HUES48 (cell line): Measurements from ENCODE around the gene CADM4.

Experiments
- H3K27ac ChIP-seq: one replicate; pipeline ENCODE4 v1.7.0; 2013; ENCODE audit warnings: low read depth, low read length, inconsistent platforms
- H3K27me3 ChIP-seq: 2 replicates; pipeline ENCODE4 v1.6.1; 2013; ENCODE audit warnings: mild to moderate bottlenecking, low read length; ENCODE audit not compliant: control insufficient read depth, insufficient read depth
- H3K36me3 ChIP-seq: 2 replicates; pipeline ENCODE4 v1.6.1; 2013; ENCODE audit warnings: low read length; ENCODE audit not compliant: control insufficient read depth, insufficient read depth
- H3K4me1 ChIP-seq: 2 replicates; pipeline ENCODE4 v1.6.1; 2013; ENCODE audit warnings: mild to moderate bottlenecking, low read length; ENCODE audit not compliant: control insufficient read depth, insufficient read depth
- H3K4me3 ChIP-seq: 2 replicates; pipeline ENCODE4 v1.5.1; 2013; ENCODE audit warnings: mild to moderate bottlenecking, low read depth, low read length
- H3K9ac ChIP-seq: 2 replicates; pipeline ENCODE4 v1.6.1; 2013; ENCODE audit warnings: mild to moderate bottlenecking, low read depth, low read length, moderate library complexity
- H3K9me3 ChIP-seq: 2 replicates; pipeline ENCODE4 v1.6.1; 2013; ENCODE audit warnings: low read length; ENCODE audit not compliant: control insufficient read depth, insufficient read depth

CADM4 gene

DNA sequence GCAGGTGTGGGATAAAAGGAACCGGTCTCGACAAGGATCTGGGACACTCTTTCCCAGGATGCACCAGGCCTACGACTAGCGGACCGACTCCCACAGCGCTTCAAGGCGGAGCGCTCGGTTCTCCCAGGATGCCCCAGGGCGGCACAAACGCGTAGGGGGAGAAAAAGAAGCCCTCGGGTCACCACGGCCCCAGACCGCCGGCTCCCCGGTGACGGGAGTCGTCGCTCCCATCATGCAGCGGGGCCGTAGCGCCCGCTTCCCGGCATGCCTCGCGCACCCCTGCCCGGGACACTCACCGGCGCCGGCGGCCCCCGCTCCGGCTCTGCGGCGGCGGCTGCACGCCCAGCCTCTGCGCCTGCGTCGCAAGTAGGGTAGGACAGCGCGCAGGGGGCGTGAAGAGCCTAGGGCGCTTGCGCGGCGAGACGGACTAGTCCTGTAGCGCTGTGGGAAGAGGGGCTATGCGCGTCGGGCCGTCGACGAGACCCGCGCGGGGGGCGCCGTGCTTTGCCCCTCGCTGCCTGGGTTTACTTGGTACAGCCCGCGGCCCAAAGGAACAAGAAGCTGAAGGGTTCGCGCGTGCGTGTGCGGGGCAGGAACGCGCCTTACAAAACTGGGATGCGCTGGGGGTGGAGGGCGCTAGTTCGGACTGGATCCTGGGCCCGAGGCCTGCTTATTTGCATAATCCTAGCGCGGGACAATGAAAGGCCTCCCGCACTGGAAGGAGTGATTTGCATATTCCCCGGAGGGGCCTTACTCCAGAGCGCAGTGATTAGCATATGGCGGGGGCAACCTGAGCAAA lies 20.2 kb downstream of the CADM4 start, which contains the start of gene ZNF428:
Gene ZNF428 (minus strand): TSS at position 368 of the 799 bp plus-strand sequence. CDS start 5,325 bp downstream, outside the sequence.
- Histone ChIP-seq H3K27ac (peak within 1 kb of the TSS; percentile 97), H3K4me3 (peak within 1 kb of the TSS; percentile 69), H3K27me3 (no peaks in the 10 kb centered on the region), H3K36me3 (no peaks in the 10 kb centered on the region), H3K4me1 (peaks cover 6% of the 10 kb centered on the region; the same call in 1 of the 2 replicates), H3K9me3 (no peaks in the 10 kb centered on the region), H3K9ac (peak within 1 kb of the TSS; percentile 90)

DNA sequence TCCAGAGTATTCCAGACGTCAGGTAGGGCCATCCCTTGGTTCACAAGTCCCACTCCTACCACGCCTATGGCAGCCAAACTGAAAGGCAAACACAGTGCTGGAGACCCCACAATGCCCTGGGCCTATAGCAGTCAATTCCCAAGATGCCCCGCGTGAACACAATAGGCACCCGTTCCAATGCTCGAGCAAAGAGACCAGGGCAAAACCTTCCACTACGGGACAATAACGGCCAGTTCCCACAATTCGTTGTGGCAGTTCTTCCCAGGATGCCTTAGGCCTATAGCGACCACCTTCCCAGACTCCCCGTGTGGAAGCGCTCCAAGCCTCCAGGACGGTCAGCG lies 20.8 kb downstream of the CADM4 start:
- Histone ChIP-seq H3K27me3 (no peaks in the 10 kb centered on the region), H3K4me3 (peak overlapping the region; percentile 69), H3K36me3 (peaks cover 2% of the 10 kb centered on the region; the same call in 1 of the 2 replicates), H3K27ac (peak overlapping the region; percentile 97), H3K9ac (peak overlapping the region; percentile 90), H3K4me1 (0 out of 2 replicates have a peak, but pooled peaks cover 6% of the 10 kb centered on the region), H3K9me3 (no peaks in the 10 kb centered on the region)

DNA sequence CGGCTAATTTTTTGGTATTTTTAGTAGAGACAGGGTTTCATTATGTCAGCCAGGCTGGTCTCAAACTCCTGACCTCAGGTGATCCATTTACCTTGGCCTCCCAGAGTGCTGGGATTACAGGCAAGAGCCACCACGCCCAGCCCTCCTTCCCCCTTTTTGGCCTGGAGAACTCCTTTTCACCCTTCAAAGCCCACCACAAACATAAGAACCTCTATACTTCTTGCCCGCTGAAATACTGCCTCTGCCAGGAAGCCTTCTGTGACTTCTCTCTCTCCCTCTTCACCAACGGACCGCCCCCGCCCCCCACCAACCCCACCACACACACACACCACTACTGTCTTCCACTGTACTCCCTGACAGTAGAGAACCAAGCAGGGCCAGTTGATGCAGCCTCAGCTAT lies 22.7 kb downstream of the CADM4 start:
- Histone ChIP-seq H3K27me3 (no peaks in the 10 kb centered on the region), H3K36me3 (peaks cover 15% of the 10 kb centered on the region), H3K9ac (no peak overlapping the region), H3K4me1 (0 out of 2 replicates have a peak, but pooled peaks cover 6% of the 10 kb centered on the region), H3K27ac (no peak overlapping the region), H3K9me3 (no peaks in the 10 kb centered on the region), H3K4me3 (no peak overlapping the region)

DNA sequence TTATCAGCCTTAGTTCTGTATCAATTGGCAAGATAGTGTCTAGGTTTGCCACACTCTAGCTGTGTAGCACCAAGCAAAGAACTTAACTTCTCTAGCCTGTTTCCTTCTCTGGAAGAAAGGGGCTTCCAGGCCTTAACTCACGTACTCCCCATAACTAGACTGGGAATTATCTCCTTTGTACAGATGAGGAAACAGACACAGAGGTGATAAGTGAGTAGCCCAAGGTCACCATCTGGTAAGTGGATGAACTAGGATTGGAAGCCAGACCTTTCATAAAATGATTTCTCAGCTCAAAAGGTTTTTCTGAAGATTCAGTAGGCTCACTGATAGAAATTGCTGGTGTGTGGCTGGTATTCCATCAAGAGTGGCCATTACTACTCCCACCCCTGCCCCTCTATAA lies 23.3 kb downstream of the CADM4 start:
- H3K27ac ChIP-seq, result no peak overlapping the region
- H3K4me3 ChIP-seq, result no peak overlapping the region
- H3K9ac ChIP-seq, result no peak overlapping the region
- H3K4me1 ChIP-seq, result 0 out of 2 replicates have a peak, but pooled peaks cover 6% of the 10 kb centered on the region
- no peaks in the 10 kb centered on the region for H3K9me3 ChIP-seq
- H3K36me3 ChIP-seq, result peaks cover 20% of the 10 kb centered on the region
- H3K27me3 ChIP-seq, result no peaks in the 10 kb centered on the region

DNA sequence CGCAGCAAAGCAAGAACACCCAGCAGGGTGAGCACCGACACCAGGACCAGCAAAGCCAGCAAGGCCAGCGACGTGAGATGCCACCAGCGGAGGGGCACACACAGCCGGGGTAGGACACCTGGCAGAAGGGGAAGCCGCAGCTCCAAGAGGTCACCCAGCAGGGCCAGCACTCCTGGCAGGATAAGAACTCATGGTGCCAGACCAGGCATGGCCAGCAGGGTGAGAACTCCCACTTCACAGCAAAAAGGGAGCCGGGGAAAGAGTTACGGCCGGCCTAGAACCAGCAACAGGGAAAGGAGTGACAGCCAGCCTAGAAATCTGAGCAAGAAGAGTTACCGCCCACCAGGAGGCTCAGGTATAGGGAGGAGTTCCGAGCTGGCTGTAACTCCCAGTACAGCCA lies 27.3 kb downstream of the CADM4 start:
- Histone ChIP-seq H3K27me3 (no peaks in the 10 kb centered on the region), H3K4me3 (no peak overlapping the region), H3K4me1 (no peaks in the 10 kb centered on the region), H3K27ac (no peak overlapping the region), H3K9ac (no peak overlapping the region), H3K9me3 (no peaks in the 10 kb centered on the region), H3K36me3 (peaks cover 24% of the 10 kb centered on the region)

DNA sequence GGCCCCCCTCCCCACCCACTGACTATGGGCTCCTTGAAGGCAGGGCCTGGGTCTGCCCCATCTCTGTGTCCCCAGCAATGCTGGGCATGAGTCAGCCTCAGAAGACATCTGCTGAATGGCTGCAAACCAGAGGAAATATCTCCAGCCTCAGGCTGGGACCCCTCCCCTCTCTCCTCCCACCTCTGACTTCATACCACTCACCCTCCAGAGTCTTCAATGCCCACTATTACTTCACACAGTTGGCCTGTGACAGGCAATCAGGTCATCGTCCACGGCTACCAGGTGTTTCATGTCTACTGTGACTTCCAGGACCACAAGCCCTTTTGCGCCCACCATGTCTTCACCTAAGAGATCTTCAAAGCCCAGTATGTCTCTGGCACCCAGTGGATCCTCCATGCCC lies 27.9 kb downstream of the CADM4 start, which contains the start of gene SRRM5:
Gene SRRM5 (plus strand): TSS at position 301 of the 400 bp plus-strand sequence. CDS start 34 bp downstream, at position 335.
- peaks cover 27% of the 10 kb centered on the region for H3K36me3 ChIP-seq
- no peaks in the 10 kb centered on the region for H3K9me3 ChIP-seq
- H3K27ac ChIP-seq, result no peak within 1 kb of the TSS
- H3K27me3 ChIP-seq, result no peaks in the 10 kb centered on the region
- no peak within 1 kb of the TSS for H3K9ac ChIP-seq
- no peaks in the 10 kb centered on the region for H3K4me1 ChIP-seq
- H3K4me3 ChIP-seq, result no peak within 1 kb of the TSS

DNA sequence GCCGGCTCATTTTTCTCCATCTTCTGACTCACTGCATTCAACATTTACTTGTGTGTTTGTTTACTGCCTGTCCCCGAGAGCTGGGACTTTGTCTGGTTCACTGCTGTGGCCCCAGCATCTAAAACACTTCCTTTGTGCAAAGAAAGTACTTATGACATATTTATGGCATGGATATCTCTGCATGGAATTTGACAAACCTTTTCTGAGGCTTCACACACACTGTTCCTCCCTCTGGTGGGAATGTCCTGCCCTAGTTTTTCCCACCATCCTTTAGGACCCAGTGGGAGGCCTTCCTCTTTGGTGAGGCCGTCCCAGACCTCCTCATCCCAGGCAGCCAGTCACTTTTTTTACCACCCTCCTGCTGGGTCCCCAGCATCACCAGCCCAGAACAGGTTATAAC lies 29.2 kb downstream of the CADM4 start:
- no peak overlapping the region for H3K27ac ChIP-seq
- H3K27me3 ChIP-seq, result no peaks in the 10 kb centered on the region
- no peak overlapping the region for H3K9ac ChIP-seq
- H3K9me3 ChIP-seq, result no peaks in the 10 kb centered on the region
- no peak overlapping the region for H3K4me3 ChIP-seq
- H3K4me1 ChIP-seq, result no peaks in the 10 kb centered on the region
- H3K36me3 ChIP-seq, result peaks cover 29% of the 10 kb centered on the region

DNA sequence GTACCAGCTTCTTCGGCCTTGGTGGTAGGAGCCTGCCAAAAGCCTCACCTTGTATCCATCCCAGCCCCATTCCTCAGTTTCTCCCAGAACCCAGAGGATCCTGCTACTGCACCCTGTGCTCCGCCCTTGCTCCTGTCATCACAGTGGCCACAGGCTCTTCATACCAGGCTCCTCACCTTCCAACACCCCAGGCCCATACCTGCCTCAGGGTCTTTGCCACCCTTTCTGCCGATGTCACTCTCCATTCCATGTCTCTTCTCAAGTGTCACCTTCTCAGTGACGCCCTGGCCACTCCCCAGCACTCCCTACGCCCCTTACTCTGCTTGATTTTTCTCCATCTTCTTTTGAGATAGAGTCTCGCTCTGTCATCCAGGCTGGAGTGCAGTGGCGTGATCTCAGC lies 29.8 kb downstream of the CADM4 start:
- Histone ChIP-seq H3K4me3 (no peak overlapping the region), H3K9me3 (no peaks in the 10 kb centered on the region), H3K36me3 (peaks cover 29% of the 10 kb centered on the region), H3K4me1 (no peaks in the 10 kb centered on the region), H3K27ac (no peak overlapping the region), H3K27me3 (no peaks in the 10 kb centered on the region), H3K9ac (no peak overlapping the region)

DNA sequence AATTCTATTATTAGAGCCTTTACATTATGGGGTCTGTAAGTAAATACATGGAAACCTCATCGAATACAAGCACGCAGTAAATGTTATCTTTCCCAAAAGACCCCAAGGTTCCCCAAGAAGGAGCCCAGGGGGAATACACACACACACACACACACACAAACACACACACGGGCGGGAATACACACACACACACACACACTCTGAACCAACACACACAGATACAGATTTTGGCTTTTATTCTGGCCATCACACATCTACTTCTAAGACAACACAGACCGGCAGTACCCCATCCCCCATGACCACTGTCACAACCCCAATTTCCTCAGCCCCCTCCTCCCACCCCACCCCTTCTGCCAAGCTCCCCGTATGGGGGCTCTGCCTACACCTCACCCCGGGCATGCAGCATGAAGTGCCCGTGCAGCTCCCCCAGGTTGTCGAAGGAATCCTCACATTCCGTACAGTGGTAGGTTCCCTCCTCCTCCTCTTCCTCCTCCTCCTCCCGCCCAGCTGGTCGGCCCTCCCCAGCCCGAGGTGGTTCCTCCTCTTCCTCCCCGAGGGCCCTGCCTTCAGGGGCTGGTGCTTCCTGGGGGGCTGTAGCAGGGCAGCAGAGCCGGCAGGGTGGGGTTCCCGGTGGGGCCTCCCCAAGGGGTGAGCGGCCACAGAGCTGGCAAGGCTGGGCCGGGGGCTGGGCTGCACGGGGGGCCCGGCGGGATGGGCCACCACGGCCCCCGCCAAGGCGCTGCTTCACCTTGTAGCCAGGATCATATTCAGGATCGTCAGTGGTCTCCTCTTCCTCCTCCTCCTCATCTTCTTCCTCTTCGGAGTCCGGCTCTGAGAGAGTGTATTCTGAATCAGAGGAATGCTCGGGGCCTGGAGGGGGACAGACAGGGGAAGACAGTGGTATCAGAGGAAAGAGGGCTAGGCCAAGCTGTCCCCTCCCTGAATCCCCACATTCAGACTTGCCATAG lies 32.1 kb downstream of the CADM4 start:
- Histone ChIP-seq H3K9me3 (no peaks in the 10 kb centered on the region), H3K4me1 (no peaks in the 10 kb centered on the region), H3K27me3 (no peaks in the 10 kb centered on the region), H3K36me3 (peaks cover 21% of the 10 kb centered on the region), H3K4me3 (no peak overlapping the region), H3K9ac (no peak overlapping the region), H3K27ac (no peak overlapping the region)

DNA sequence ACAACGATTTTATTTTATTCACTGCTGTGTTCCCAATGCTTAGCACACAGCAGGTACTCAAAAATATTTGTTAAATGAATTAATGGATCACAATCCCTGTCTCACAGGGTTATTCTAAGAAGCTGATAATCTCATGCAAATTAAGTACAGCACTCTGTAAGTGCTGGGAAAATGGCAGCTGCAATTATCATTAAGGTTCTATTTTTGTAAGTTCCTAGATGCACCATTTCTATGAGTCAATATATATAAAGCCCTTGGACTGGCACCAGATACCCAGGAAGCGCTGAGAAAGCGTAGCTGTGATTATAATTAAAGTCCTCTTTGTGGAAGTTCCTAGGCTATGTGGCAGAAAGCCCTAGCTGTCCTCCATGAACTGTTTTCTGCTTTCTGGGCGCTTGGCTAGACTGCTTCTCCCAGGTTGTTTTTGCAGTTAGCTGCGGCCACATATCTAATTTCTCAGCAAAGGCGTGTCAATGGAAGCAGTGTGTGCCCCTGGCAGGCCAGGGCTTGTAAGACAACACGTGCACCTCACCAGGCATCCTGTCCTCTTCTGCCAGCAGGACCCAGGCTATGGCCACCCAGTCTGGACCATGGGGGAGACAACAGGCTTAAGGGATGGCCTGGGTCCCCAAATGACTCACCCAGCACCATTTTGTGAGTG lies 33.0 kb downstream of the CADM4 start:
- H3K27me3 ChIP-seq, result no peaks in the 10 kb centered on the region
- no peak overlapping the region for H3K9ac ChIP-seq
- no peak overlapping the region for H3K27ac ChIP-seq
- H3K9me3 ChIP-seq, result no peaks in the 10 kb centered on the region
- H3K4me1 ChIP-seq, result no peaks in the 10 kb centered on the region
- peaks cover 17% of the 10 kb centered on the region for H3K36me3 ChIP-seq
- H3K4me3 ChIP-seq, result no peak overlapping the region
